NCI-H1436 (cell line): ENCODE data around the gene ATP5PD.
"Not testable (repeated sequence)": the region's sequence is repeated elsewhere in the genome, so short reads cannot be mapped to it uniquely, and the experiment has no call there.

Experiments
- DNase-seq: peaks from one replicate; lab custom pipeline; 2025; lab: John Stamatoyannopoulos, UW

Gene ATP5PD

GRCh38 chr17:75077496-75078283, 30.9 kb upstream of the ATP5PD start:
- DNase-seq, result no peak

GRCh38 chr17:75077072-75077495, 30.3 kb upstream of the ATP5PD start:
- DNase-seq, result no peak

- no peak for DNase-seq
Observed at GRCh38 chr17:75075597-75076336, 29.0 kb upstream of the ATP5PD start.

- no peak for DNase-seq
Observed at GRCh38 chr17:75074532-75074931, 27.8 kb upstream of the ATP5PD start.

GRCh38 chr17:75073618-75074047, 26.9 kb upstream of the ATP5PD start:
- DNase-seq, result no peak

GRCh38 chr17:75072909-75073308, 26.1 kb upstream of the ATP5PD start:
- DNase-seq, result not testable (repeated sequence)

- DNase-seq, result not testable (repeated sequence)
Observed at GRCh38 chr17:75071478-75072271, 24.9 kb upstream of the ATP5PD start.

GRCh38 chr17:75069783-75070182, 23.0 kb upstream of the ATP5PD start:
- DNase-seq, result no peak

GRCh38 chr17:75068750-75069149, 22.0 kb upstream of the ATP5PD start:
- DNase-seq, result no peak

- no peak for DNase-seq
Observed at GRCh38 chr17:75067856-75068255, 21.1 kb upstream of the ATP5PD start.

- DNase-seq, result no peak
Observed at GRCh38 chr17:75065562-75066151, 18.9 kb upstream of the ATP5PD start.

- no peak for DNase-seq
Observed at GRCh38 chr17:75064867-75065561, 18.2 kb upstream of the ATP5PD start.

- DNase-seq, result no peak
Observed at GRCh38 chr17:75064460-75064859, 17.7 kb upstream of the ATP5PD start.

- DNase-seq, result no peak
Observed at GRCh38 chr17:75064040-75064439, 17.3 kb upstream of the ATP5PD start.

GRCh38 chr17:75063626-75064025, 16.9 kb upstream of the ATP5PD start:
- no peak for DNase-seq

GRCh38 chr17:75063201-75063600, 16.4 kb upstream of the ATP5PD start:
- no peak for DNase-seq

- DNase-seq, result no peak
Observed at GRCh38 chr17:75061618-75062017, 14.8 kb upstream of the ATP5PD start.

- no peak for DNase-seq
Observed at GRCh38 chr17:75061055-75061438, 14.3 kb upstream of the ATP5PD start.

- no peak for DNase-seq
Observed at GRCh38 chr17:75060434-75061054, 13.8 kb upstream of the ATP5PD start.

GRCh38 chr17:75059369-75060345, 12.9 kb upstream of the ATP5PD start:
- no peak for DNase-seq
